KMS-11 (cell line): ENCODE measurements around the gene STARD13.

Experiments used
- H2AFZ ChIP-seq: fragments of 200-600 bp; sonication (generic); 2 replicates; pipeline ENCODE4 v1.6.1; 2016; ENCODE audit warnings: antibody characterized with exemption, mixed run types, low read depth
- H3K27ac ChIP-seq: fragments of 200-600 bp; sonication (generic); 2 replicates; pipeline ENCODE4 v1.6.1; 2016; ENCODE audit warnings: mild to moderate bottlenecking, mixed run types
- H3K27me3 ChIP-seq: fragments of 200-600 bp; sonication (generic); 2 replicates; pipeline ENCODE4 v1.6.1; 2017; ENCODE audit warnings: mild to moderate bottlenecking, low read depth, mixed run types, moderate library complexity; ENCODE audit not compliant: insufficient read depth
- H3K36me3 ChIP-seq: fragments of 200-600 bp; sonication (generic); 2 replicates; pipeline ENCODE4 v1.6.1; 2017; ENCODE audit warnings: mild to moderate bottlenecking, mixed run types; ENCODE audit not compliant: insufficient read depth
- H3K4me1 ChIP-seq: fragments of 200-600 bp; sonication (generic); 2 replicates; pipeline ENCODE4 v1.6.1; 2016; ENCODE audit warnings: mild to moderate bottlenecking, low read depth, mixed run types; ENCODE audit not compliant: poor library complexity, severe bottlenecking
- H3K4me2 ChIP-seq: fragments of 200-600 bp; sonication (generic); 2 replicates; pipeline ENCODE4 v1.7.0; 2016; ENCODE audit warnings: mild to moderate bottlenecking, mixed run types
- H3K4me3 ChIP-seq: fragments of 200-600 bp; sonication (generic); IDR thresholded peaks from 2 replicates; pipeline ENCODE4 v1.6.1; 2017; ENCODE audit warnings: low read depth, low read length, mixed read lengths; ENCODE audit not compliant: insufficient read depth
- H3K79me2 ChIP-seq: fragments of 200-600 bp; sonication (generic); 2 replicates; pipeline ENCODE4 v1.6.1; 2016; ENCODE audit warnings: low read depth, mixed run types; ENCODE audit not compliant: insufficient read depth
- H3K9ac ChIP-seq: fragments of 200-600 bp; sonication (generic); 2 replicates; pipeline ENCODE4 v1.6.1; 2016; ENCODE audit warnings: mild to moderate bottlenecking, mixed run types
- H4K20me1 ChIP-seq: fragments of 200-600 bp; sonication (generic); 2 replicates; pipeline ENCODE4 v1.6.1; 2016; ENCODE audit warnings: mild to moderate bottlenecking, mixed run types; ENCODE audit not compliant: insufficient read depth
- TF ChIP-seq, protein P1 (sequence below): fragments of 200-600 bp; sonication (generic); conservative IDR thresholded peaks from 2 replicates; pipeline ENCODE4 v1.6.1; 2017; ENCODE audit warnings: low read depth, mild to moderate bottlenecking, antibody characterized with exemption, low read length, moderate library complexity, mixed read lengths

The STARD13 gene

DNA sequence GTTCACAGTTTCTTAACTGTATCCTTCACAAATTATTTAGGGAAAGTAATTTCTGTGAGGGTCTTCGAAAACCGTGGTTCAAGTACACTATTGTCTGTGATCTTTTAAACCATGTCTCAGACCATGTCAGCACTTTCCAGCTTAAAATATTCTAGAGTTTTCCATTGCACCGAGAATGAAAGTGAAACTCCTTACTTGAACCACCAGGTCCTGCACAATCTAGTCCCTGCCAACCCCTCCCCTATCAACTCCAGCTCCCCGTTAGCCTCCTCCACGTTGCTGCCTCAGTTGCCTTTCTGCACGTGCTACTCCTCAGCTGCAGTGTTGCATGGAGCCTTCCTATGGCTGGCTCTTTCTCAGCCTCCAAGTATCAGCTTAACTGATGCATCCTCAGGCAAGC is 7.2 kb upstream of the STARD13 start:
- no peaks in the 10 kb centered on the region for H4K20me1 ChIP-seq
- no peak overlapping the region for H3K4me3 ChIP-seq
- no peaks in the 10 kb centered on the region for H3K27me3 ChIP-seq
- peaks cover 5% of the 10 kb centered on the region for H3K4me1 ChIP-seq
- H3K9ac ChIP-seq = no peak overlapping the region
- no peaks in the 10 kb centered on the region for H3K36me3 ChIP-seq
- TF ChIP-seq, protein P1, sequence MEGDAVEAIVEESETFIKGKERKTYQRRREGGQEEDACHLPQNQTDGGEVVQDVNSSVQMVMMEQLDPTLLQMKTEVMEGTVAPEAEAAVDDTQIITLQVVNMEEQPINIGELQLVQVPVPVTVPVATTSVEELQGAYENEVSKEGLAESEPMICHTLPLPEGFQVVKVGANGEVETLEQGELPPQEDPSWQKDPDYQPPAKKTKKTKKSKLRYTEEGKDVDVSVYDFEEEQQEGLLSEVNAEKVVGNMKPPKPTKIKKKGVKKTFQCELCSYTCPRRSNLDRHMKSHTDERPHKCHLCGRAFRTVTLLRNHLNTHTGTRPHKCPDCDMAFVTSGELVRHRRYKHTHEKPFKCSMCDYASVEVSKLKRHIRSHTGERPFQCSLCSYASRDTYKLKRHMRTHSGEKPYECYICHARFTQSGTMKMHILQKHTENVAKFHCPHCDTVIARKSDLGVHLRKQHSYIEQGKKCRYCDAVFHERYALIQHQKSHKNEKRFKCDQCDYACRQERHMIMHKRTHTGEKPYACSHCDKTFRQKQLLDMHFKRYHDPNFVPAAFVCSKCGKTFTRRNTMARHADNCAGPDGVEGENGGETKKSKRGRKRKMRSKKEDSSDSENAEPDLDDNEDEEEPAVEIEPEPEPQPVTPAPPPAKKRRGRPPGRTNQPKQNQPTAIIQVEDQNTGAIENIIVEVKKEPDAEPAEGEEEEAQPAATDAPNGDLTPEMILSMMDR = no peak
- peak overlapping the region; percentile 47 for H2AFZ ChIP-seq
- 0 out of 2 replicates have a peak overlapping the region, but pooled peaks have one; percentile 45 for H3K4me2 ChIP-seq
- no peak overlapping the region for H3K27ac ChIP-seq
- no peaks in the 10 kb centered on the region for H3K79me2 ChIP-seq

DNA sequence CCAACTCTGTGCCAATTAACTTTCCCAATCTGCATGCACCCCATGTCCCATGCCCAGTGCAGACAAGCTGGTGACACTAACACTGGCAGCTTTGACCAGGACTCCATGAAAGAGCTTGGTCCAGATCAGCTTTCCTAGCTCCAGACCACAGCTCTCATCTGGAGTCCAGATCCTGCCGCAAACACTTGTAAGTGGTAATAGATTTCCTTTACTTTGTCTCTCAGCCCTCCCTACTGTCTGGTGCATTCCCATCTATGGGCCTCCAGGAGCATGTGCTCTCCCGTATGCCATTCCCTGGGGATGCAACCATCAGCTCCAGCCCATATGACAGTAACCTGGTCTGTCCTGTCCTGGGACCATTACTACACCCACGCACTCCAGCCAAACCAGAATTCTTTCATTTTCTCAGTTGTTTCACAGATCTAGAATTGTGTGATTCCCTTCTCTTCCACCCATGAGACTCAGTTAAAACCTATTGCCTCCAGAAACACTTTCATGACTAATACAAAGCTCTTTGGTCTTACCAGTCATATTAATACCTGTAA is 4.9 kb upstream of the STARD13 start:
- Histone ChIP-seq H3K79me2 (no peaks in the 10 kb centered on the region), H3K9ac (no peak overlapping the region), H2AFZ (no peak overlapping the region), H3K4me2 (no peak overlapping the region), H4K20me1 (no peaks in the 10 kb centered on the region), H3K4me1 (peaks cover 5% of the 10 kb centered on the region), H3K27me3 (no peaks in the 10 kb centered on the region), H3K4me3 (no peak overlapping the region), H3K36me3 (no peaks in the 10 kb centered on the region), H3K27ac (no peak overlapping the region)
- TF ChIP-seq, protein P1 = no peak

DNA sequence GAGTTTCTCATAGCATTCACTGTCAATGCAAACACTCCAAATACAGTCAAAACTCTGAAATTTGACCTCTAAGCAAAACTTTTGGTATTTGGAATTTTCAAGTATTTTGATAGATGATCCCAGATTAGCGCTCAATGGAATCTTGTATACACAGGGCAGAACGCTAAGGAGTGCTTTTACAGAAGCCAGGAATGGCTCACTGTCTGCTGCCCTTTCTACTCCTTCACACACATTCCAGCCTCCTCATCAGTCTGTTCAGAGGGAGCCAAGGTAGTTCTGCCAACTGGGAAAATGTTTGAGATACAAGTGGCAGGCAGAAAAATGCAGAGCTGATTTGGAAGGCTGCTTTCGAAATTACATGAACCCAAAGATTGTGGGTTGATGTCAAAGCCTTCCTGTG is 4.4 kb upstream of the STARD13 start:
- no peaks in the 10 kb centered on the region for H3K79me2 ChIP-seq
- no peaks in the 10 kb centered on the region for H3K36me3 ChIP-seq
- H2AFZ ChIP-seq = no peak overlapping the region
- no peak overlapping the region for H3K4me3 ChIP-seq
- no peak overlapping the region for H3K9ac ChIP-seq
- no peak overlapping the region for H3K27ac ChIP-seq
- H3K4me2 ChIP-seq = no peak overlapping the region
- TF ChIP-seq, protein P1 = no peak
- no peaks in the 10 kb centered on the region for H3K27me3 ChIP-seq
- no peaks in the 10 kb centered on the region for H4K20me1 ChIP-seq
- H3K4me1 ChIP-seq = peaks cover 5% of the 10 kb centered on the region

DNA sequence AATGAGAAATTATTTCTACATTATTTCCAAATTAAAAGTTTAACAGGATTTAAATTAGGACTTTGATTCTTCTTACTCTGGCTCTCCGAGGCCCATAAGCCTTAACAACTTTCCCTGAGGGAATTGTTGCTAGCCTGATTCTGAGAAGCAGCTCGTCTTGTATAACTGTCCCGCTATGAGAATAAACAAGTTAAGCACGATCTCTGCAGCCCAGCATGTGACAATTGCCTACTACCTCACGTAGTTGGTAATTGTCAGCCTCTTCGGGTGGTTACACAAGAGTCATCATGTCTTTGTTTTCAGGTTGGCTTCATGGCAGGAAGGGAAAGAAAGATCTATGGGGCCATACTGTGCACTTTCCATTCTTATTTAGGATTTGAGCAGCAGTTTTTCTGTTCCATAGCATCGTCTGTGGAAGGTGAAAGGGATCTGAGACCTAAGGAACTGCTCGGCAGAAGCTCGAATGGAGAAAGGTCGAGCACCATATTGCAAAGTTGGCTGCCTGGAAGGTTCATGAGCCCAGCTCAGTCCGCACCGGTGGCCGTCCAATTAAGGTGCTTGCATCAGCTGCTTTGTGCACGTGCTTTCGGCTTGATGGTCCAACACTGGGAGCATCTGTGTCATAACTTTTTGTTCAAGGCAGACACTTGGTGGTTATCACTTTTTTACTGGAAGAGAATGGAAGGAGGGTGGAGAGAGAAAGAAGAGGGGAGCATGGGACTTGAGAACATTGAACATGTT is 1.8 kb upstream of the STARD13 start:
- H2AFZ ChIP-seq = no peak overlapping the region
- no peaks in the 10 kb centered on the region for H3K79me2 ChIP-seq
- H3K27ac ChIP-seq = no peak overlapping the region
- H3K27me3 ChIP-seq = no peaks in the 10 kb centered on the region
- TF ChIP-seq, protein P1 = no peak
- H4K20me1 ChIP-seq = no peaks in the 10 kb centered on the region
- no peaks in the 10 kb centered on the region for H3K36me3 ChIP-seq
- no peaks in the 10 kb centered on the region for H3K4me1 ChIP-seq
- no peak overlapping the region for H3K4me2 ChIP-seq
- H3K9ac ChIP-seq = no peak overlapping the region
- H3K4me3 ChIP-seq = no peak overlapping the region
